AG04449 (cell line): ENCODE data around the gene RNASE13.

Experiments
- CTCF ChIA-PET: fragments of 350-600 bp; formaldehyde crosslinking; extraction: SDS; loops from one replicate; lab custom pipeline; 2021; ENCODE audit warnings: antibody characterized with exemption; lab: Yijun Ruan, JAX
- POLR2A ChIA-PET: fragments of 400-600, 350-600 bp; formaldehyde crosslinking; extraction: SDS; loops from one replicate; lab custom pipeline; 2020; ENCODE audit warnings: antibody characterized with exemption, inconsistent platforms; lab: Yijun Ruan, JAX
- DNase-seq: peaks from one replicate; pipeline ENCODE4 v3.0.0-alpha.2; 2010; ENCODE audit warnings: low read depth, low spot score
- H3K4me3 ChIP-seq: 2 replicates; pipeline ENCODE4 v1.5.1; 2011; ENCODE audit warnings: low read depth, mild to moderate bottlenecking, control low read depth, low read length
- TF ChIP-seq, protein P1 (sequence below): IDR thresholded peaks from one replicate; pipeline ENCODE4 v1.5.1; 2011; ENCODE audit warnings: mild to moderate bottlenecking, moderate library complexity, low read length, control low read depth, inconsistent platforms; ENCODE audit not compliant: insufficient read depth; ENCODE audit errors: missing control alignments

Gene RNASE13

DNA sequence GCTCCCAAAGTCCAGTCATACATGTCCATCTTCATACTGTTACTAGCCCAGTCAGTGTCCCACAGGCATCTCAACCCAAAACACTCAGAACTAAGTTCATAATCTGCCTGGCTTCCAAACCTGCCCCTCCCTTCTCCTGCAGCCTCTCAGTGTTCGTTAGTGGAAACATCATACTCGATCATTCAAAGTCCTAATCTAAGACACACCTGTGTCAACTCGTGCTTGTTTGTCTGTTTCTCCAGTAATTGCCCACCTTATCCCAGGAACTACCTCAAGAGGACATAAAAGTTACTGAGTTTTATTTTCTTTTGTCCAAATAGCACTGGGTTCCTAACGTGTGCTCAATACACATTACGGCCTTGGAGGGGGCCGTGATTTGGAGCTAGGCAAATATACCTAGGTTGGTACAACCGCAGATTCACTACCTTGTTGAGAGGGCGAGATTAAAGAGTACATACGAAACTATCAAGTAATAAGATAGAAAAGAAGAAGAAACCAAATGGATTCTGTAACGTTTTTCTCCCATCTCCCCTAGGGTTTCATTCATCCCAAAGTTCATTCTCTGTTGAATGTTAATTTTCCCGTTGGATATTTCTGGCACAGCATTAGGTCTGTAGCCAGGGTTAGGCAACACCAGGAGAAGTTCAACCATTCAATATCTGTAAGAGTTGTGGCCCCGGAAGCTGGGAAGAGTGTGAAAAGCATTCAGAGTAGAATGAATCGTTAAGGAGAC, 26.2 kb upstream of the RNASE13 start:
- POLR2A ChIA-PET, result interaction anchor here (1.9 kb wide), 1 partner anchor 11 kb away, joined by 8 read pairs; no protein-coding TSS in a partner anchor
- no peak overlapping the region for H3K4me3 ChIP-seq
- CTCF ChIA-PET, result interaction anchor here (0.9 to 9.6 kb wide), 10 partner anchors 8 to 56 kb away, joined by 3 to 137 read pairs (median 11); partner anchors contain the start of gene ARHGEF40
- TF ChIP-seq, protein P1, sequence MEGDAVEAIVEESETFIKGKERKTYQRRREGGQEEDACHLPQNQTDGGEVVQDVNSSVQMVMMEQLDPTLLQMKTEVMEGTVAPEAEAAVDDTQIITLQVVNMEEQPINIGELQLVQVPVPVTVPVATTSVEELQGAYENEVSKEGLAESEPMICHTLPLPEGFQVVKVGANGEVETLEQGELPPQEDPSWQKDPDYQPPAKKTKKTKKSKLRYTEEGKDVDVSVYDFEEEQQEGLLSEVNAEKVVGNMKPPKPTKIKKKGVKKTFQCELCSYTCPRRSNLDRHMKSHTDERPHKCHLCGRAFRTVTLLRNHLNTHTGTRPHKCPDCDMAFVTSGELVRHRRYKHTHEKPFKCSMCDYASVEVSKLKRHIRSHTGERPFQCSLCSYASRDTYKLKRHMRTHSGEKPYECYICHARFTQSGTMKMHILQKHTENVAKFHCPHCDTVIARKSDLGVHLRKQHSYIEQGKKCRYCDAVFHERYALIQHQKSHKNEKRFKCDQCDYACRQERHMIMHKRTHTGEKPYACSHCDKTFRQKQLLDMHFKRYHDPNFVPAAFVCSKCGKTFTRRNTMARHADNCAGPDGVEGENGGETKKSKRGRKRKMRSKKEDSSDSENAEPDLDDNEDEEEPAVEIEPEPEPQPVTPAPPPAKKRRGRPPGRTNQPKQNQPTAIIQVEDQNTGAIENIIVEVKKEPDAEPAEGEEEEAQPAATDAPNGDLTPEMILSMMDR, result no peak
- DNase-seq, result no peak

DNA sequence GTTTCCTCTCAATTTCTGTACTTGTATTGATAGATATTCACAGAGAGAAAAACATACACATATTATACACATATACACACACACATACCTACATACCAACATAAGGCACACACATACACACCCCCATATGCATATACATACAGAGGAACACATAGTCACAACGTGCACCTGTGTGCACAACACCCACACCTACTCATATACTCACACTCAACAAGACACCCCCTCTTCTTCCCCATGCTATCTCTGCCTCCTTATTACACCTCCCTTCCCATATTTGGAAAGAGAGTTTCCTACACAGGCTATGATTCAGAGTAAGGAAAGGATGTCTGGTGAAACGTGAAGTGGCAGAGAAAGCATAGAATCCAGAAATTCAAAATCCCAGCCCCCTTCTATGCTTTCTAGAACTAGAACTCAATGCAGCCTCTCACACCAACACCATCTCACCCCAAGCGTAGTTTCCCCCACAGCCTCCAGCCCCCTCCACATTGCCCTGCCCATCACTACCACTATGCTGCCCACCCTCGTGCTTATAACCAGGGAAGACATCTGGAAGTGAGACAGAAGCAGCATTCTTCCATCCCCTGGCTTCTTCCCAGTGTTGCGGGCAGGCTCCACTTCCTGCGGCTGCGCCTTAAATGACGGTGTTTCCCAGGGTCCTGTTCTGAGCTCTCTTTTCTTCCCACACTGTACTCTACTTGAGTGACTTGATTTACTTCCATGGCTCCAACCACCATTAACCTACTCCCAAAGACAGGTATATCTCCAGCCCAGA, 25.4 kb upstream of the RNASE13 start:
- ChIA-PET POLR2A (no interaction called here), CTCF (interaction anchor here (1.0 to 9.6 kb wide), 7 partner anchors 7 to 45 kb away, joined by 3 to 137 read pairs (median 23); partner anchors contain the start of genes ARHGEF40 and RNASE7)
- TF ChIP-seq, protein P1, result no peak
- no peak for DNase-seq
- H3K4me3 ChIP-seq, result no peak overlapping the region

DNA sequence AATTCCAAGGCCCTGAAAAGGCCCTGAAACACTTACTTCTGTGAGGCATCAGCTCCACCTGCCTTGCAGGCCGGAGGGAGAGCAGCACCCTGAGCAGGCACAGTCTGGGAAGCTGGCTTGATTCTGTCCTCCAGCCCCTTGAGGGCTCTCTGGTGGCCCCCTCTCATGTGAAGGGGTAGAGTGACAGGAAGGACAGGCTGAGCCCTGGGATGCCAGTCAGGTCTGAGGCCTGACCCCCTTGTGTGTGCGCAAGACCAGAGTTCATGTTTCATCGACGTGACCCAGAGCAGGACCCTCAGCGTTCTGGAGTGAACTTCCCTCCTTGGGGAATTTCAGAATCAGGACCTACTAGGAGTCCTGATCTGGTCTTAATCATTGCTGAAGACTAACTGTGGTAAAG, 24.3 kb upstream of the RNASE13 start:
- POLR2A ChIA-PET, result interaction anchor here (1.4 kb wide), 1 partner anchor 12 kb away, joined by 3 read pairs; no protein-coding TSS in a partner anchor
- CTCF ChIA-PET, result interaction anchor here (0.9 to 4.7 kb wide), 6 partner anchors 8 to 46 kb away, joined by 3 to 23 read pairs (median 6); partner anchors contain the start of gene RNASE7

DNA sequence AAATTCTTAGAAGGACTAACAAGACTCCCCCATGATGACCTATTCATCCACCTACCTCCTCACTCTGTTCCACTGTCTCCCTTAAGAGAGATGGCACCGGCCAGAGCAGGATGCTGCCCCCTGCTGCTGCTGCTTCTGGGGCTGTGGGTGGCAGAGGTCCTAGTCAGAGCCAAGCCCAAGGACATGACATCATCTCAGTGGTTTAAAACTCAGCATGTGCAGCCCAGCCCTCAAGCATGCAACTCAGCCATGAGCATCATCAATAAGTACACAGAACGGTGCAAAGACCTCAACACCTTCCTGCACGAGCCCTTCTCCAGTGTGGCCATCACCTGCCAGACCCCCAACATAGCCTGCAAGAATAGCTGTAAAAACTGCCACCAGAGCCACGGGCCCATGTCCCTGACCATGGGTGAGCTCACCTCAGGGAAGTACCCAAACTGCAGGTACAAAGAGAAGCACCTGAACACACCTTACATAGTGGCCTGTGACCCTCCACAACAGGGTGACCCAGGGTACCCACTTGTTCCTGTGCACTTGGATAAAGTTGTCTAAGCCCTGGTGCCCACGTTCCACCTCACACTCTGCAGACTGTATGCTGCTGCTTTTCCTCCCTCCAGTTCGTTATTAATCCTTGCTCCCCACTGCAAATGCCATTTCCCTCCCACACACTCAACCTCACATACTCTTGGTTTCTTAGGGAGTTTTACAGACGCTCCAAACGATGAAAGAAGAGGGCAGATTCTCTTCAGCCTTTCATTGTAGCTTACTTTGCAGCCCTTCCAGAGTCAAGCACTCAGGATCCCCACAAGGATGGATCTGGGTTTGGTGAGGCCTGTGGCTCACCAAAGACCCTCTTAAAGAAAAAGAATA, 23.4 kb upstream of the RNASE13 start, which contains the start of gene RNASE8:
Gene RNASE8, plus strand, starts transcription at position 20 of the 873 bp plus-strand sequence. Its CDS starts 71 bp downstream, at position 91.
- TF ChIP-seq, protein P1, result peak; percentile 36
- H3K4me3 ChIP-seq, result no peak within 1 kb of the TSS
- ChIA-PET POLR2A (interaction anchor here (1.4 kb wide), 1 partner anchor 11 kb away, joined by 3 read pairs; no protein-coding TSS in a partner anchor), CTCF (interaction anchor here (0.6 to 4.7 kb wide), 10 partner anchors 9 to 47 kb away, joined by 3 to 23 read pairs (median 4); partner anchors contain the start of gene RNASE7)
- DNase-seq, result no peak

More for the DNA sequence above, 24.3 kb upstream of the RNASE13 start:
- TF ChIP-seq, protein P1, result no peak
- no peak for DNase-seq
- H3K4me3 ChIP-seq, result no peak overlapping the region

DNA sequence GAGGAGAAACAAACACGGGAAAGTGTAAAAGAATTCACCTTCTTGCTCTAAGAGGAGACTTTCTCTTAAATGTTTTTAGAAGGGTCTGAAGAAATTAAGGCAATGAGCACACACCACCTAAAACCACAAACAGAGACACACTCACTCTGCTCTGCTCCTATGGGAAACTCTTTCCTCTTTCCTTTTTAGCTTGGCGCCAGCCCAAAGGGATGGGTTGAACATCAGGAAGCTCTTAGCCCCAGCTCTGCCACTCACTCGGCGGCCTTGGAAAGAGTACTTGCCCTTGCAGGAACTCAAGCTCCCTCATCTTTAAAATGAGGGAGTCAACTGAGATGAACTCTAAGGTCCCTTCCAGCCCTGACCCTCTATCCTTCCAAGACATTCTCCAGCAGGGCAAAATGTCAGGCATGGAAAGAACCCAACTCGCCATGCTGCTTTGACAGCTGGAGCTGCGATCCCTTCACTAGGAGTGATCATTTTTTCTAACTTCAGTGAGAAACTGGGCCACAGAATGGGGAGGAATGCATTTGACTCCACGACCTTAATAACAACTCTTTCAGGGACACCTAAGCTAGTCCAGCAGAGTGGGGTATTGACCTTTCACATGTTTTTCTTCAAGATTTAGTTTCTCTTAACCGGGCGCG, 22.0 kb upstream of the RNASE13 start:
- no peak overlapping the region for H3K4me3 ChIP-seq
- ChIA-PET CTCF (interaction anchor here (0.9 to 4.7 kb wide), 14 partner anchors 9 to 366 kb away, joined by 3 to 23 read pairs (median 4); partner anchors contain the start of gene RNASE7), POLR2A (interaction anchor here (0.8 kb wide), 1 partner anchor 14 kb away, joined by 4 read pairs; no protein-coding TSS in a partner anchor)
- TF ChIP-seq, protein P1, result no peak
- no peak for DNase-seq
